ENCODE results near the gene MARCHF3. TPM values are rescaled to one million over a fixed set of nuclear protein-coding genes. Genes with fewer than 3 reads are reported as not detected.

The MARCHF3 gene
- total RNA-seq, 1 donor from 2014 or later = 16.5 TPM

DNA sequence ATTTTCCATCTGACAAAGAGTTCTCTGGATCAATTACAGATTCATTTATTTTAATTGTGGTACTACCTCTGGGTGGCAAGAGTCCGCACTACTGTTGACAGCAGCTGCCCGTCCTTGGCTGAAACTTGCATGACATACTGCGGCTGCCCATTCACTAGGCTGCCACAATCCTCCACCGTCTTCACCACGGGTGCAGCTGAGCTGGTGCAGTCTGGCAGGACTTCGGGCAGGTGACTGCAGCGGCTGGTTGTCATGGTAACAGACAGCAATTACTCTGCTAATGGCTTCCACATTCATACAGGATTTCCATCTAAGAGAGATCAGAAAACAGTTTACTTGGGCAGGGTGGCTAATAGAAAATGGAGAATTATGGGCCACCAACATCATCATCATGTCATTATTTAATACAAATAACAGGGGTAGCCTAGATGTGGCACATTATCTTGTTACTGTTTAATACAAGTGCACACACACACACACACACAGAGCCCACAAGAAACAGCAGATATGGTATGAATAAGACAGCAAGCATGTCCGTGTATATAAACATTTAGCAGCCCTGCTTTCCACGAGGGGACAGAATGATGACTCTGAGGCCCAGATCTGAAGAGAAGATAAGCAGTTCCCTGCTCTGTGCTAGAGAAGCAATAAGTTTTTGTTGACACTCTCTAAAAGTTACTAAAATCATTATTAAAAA is 112.3 kb downstream of the MARCHF3 start:
- TF ChIP-seq, protein P1, sequence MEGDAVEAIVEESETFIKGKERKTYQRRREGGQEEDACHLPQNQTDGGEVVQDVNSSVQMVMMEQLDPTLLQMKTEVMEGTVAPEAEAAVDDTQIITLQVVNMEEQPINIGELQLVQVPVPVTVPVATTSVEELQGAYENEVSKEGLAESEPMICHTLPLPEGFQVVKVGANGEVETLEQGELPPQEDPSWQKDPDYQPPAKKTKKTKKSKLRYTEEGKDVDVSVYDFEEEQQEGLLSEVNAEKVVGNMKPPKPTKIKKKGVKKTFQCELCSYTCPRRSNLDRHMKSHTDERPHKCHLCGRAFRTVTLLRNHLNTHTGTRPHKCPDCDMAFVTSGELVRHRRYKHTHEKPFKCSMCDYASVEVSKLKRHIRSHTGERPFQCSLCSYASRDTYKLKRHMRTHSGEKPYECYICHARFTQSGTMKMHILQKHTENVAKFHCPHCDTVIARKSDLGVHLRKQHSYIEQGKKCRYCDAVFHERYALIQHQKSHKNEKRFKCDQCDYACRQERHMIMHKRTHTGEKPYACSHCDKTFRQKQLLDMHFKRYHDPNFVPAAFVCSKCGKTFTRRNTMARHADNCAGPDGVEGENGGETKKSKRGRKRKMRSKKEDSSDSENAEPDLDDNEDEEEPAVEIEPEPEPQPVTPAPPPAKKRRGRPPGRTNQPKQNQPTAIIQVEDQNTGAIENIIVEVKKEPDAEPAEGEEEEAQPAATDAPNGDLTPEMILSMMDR (IDR thresholded peaks at IDR 0.05; ENCODE audit: insufficient read depth, low read depth, low read length) = no peak
- no peak for TF ChIP-seq EZH2 (IDR thresholded peaks at IDR 0.05; ENCODE audit: insufficient read depth, low read length)
- Histone ChIP-seq H2AFZ (ENCODE audit: low read depth, low read length) (no peak overlapping the region), H3K9me3 (ENCODE audit: insufficient read depth, low read depth, low read length) (no peaks in the 10 kb centered on the region), H3K4me1 (ENCODE audit: insufficient read depth, low read length) (peaks cover 2% of the 10 kb centered on the region), H3K27ac (ENCODE audit: low read depth, low read length) (no peak overlapping the region), H3K4me3 (ENCODE audit: insufficient read depth, low read depth, low read length) (no peak overlapping the region), H3K4me2 (ENCODE audit: low read length) (no peak overlapping the region), H3K36me3 (ENCODE audit: insufficient read depth, low read length) (no peaks in the 10 kb centered on the region), H3K9ac (ENCODE audit: low read length) (no peak overlapping the region), H3K79me2 (ENCODE audit: insufficient read depth, low read length) (no peaks in the 10 kb centered on the region), H4K20me1 (ENCODE audit: insufficient read depth, low read length) (no peaks in the 10 kb centered on the region), H3K27me3 (ENCODE audit: insufficient read depth, low read length) (no peaks in the 10 kb centered on the region)
- DNase-seq (ENCODE audit: low read depth) = peak; percentile 72
- Mint-ChIP-seq H3K4me3 (ENCODE audit: unreplicated experiment) (no peak overlapping the region), H3K4me1 (ENCODE audit: low read depth, unreplicated experiment) (peaks cover 13% of the 10 kb centered on the region), H3K36me3 (ENCODE audit: low read depth, unreplicated experiment) (peaks cover 9% of the 10 kb centered on the region), H3K27me3 (ENCODE audit: low read depth, unreplicated experiment) (peaks cover 1% of the 10 kb centered on the region), H3K9me3 (ENCODE audit: unreplicated experiment) (no peaks in the 10 kb centered on the region), H3K27ac (ENCODE audit: unreplicated experiment) (no peak overlapping the region)
- no peak for FAIRE-seq

DNA sequence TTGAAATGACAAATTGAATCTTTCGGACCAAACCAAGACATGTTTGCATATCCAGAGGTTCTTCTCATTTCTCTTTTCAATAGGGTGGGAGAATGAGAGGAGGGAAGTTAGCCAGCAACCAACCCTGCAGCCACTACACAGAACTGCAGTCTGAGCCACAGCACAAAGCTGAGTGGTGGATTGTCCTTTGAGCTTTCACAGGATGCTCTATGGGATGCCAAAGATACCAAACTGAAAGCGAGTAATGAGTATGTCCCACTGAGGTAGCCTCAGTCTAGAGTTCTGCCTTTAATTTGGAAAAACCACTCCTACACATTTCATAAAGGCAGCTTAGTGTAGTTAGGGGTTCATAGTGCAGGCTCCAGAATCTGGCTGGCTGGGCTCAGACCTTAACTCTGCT is 114.9 kb downstream of the MARCHF3 start:
- H3K4me1 Mint-ChIP-seq (ENCODE audit: low read depth, unreplicated experiment) = peaks cover 13% of the 10 kb centered on the region
- Histone ChIP-seq H3K4me3 (ENCODE audit: insufficient read depth, low read depth, low read length) (no peak overlapping the region), H3K4me1 (ENCODE audit: insufficient read depth, low read length) (peaks cover 2% of the 10 kb centered on the region), H3K27ac (ENCODE audit: low read depth, low read length) (no peak overlapping the region), H3K36me3 (ENCODE audit: insufficient read depth, low read length) (no peaks in the 10 kb centered on the region), H3K9ac (ENCODE audit: low read length) (no peak overlapping the region), H2AFZ (ENCODE audit: low read depth, low read length) (no peak overlapping the region), H3K79me2 (ENCODE audit: insufficient read depth, low read length) (no peaks in the 10 kb centered on the region), H3K27me3 (ENCODE audit: insufficient read depth, low read length) (no peaks in the 10 kb centered on the region), H3K4me2 (ENCODE audit: low read length) (no peak overlapping the region), H4K20me1 (ENCODE audit: insufficient read depth, low read length) (no peaks in the 10 kb centered on the region), H3K9me3 (ENCODE audit: insufficient read depth, low read depth, low read length) (no peaks in the 10 kb centered on the region)
- no peaks in the 10 kb centered on the region for H3K27me3 Mint-ChIP-seq (ENCODE audit: low read depth, unreplicated experiment)
- no peak for DNase-seq (ENCODE audit: low read depth)
- no peak overlapping the region for H3K27ac Mint-ChIP-seq (ENCODE audit: unreplicated experiment)
- no peaks in the 10 kb centered on the region for H3K9me3 Mint-ChIP-seq (ENCODE audit: unreplicated experiment)
- H3K36me3 Mint-ChIP-seq (ENCODE audit: low read depth, unreplicated experiment) = peaks cover 25% of the 10 kb centered on the region
- FAIRE-seq = no peak
- no peak overlapping the region for H3K4me3 Mint-ChIP-seq (ENCODE audit: unreplicated experiment)
- TF ChIP-seq EZH2 (IDR thresholded peaks at IDR 0.05; ENCODE audit: insufficient read depth, low read length) = no peak
- TF ChIP-seq, protein P1 (IDR thresholded peaks at IDR 0.05; ENCODE audit: insufficient read depth, low read depth, low read length) = no peak

GRCh38 chr5:126914801-126915436 is 115.4 kb downstream of the MARCHF3 start:
- peaks cover 2% of the 10 kb centered on the region for H3K4me1 ChIP-seq (ENCODE audit: insufficient read depth, low read length)
- no peaks in the 10 kb centered on the region for H3K27me3 ChIP-seq (ENCODE audit: insufficient read depth, low read length)
- H3K79me2 ChIP-seq (ENCODE audit: insufficient read depth, low read length) = no peaks in the 10 kb centered on the region
- no peaks in the 10 kb centered on the region for H3K27me3 Mint-ChIP-seq (ENCODE audit: low read depth, unreplicated experiment)
- H3K27ac ChIP-seq (ENCODE audit: low read depth, low read length) = no peak overlapping the region
- DNase-seq (ENCODE audit: low read depth) (no peak), FAIRE-seq (no peak)
- H3K9ac ChIP-seq (ENCODE audit: low read length) = no peak overlapping the region
- no peaks in the 10 kb centered on the region for H3K36me3 ChIP-seq (ENCODE audit: insufficient read depth, low read length)
- no peak overlapping the region for H3K4me3 ChIP-seq (ENCODE audit: insufficient read depth, low read depth, low read length)
- H3K4me1 Mint-ChIP-seq (ENCODE audit: low read depth, unreplicated experiment) = peaks cover 13% of the 10 kb centered on the region
- no peaks in the 10 kb centered on the region for H4K20me1 ChIP-seq (ENCODE audit: insufficient read depth, low read length)
- no peaks in the 10 kb centered on the region for H3K9me3 ChIP-seq (ENCODE audit: insufficient read depth, low read depth, low read length)
- no peaks in the 10 kb centered on the region for H3K9me3 Mint-ChIP-seq (ENCODE audit: unreplicated experiment)
- no peak overlapping the region for H3K27ac Mint-ChIP-seq (ENCODE audit: unreplicated experiment)
- no peak overlapping the region for H3K4me2 ChIP-seq (ENCODE audit: low read length)
- H3K4me3 Mint-ChIP-seq (ENCODE audit: unreplicated experiment) = no peak overlapping the region
- no peak for TF ChIP-seq EZH2 (IDR thresholded peaks at IDR 0.05; ENCODE audit: insufficient read depth, low read length)
- TF ChIP-seq, protein P1 (IDR thresholded peaks at IDR 0.05; ENCODE audit: insufficient read depth, low read depth, low read length) = no peak
- peaks cover 30% of the 10 kb centered on the region for H3K36me3 Mint-ChIP-seq (ENCODE audit: low read depth, unreplicated experiment)
- H2AFZ ChIP-seq (ENCODE audit: low read depth, low read length) = no peak overlapping the region
